HEK293 (cell line): ENCODE results near the gene KCNJ15.

Experiments
- CTCF ChIA-PET: fragments of 350-600 bp; formaldehyde crosslinking; extraction: SDS; loops from one replicate; lab custom pipeline; 2021; ENCODE audit warnings: antibody characterized with exemption; lab: Yijun Ruan, JAX
- POLR2A ChIA-PET: fragments of 300-600 bp; formaldehyde crosslinking; extraction: SDS; loops from one replicate; lab custom pipeline; 2020; ENCODE audit warnings: antibody characterized with exemption, inconsistent platforms; lab: Yijun Ruan, JAX
- H3K27ac ChIP-seq: fragments of 200-500 bp; sonication (Bioruptor generic); 2 replicates; pipeline ENCODE4 v1.5.1; 2014; ENCODE audit warnings: low read depth, low read length, control low read depth, inconsistent platforms; ENCODE audit errors: extremely low read depth
- H3K36me3 ChIP-seq, 2 experiments: fragments of 200-500 bp in 1 of 2; sonication (Bioruptor generic) in 1 of 2; 1 replicate in 1 of 2; 2 replicates in 1 of 2; pipeline ENCODE4 v1.5.1; 2014 to 2017; ENCODE audit warnings: inconsistent platforms in 2 of 2, low read length in 2 of 2; ENCODE audit not compliant: control insufficient read depth in 2 of 2, insufficient read depth in 1 of 2
- H3K4me1 ChIP-seq: fragments of 200-500 bp; sonication (Bioruptor generic); 2 replicates; pipeline ENCODE4 v1.5.1; 2014; ENCODE audit warnings: mild to moderate bottlenecking, low read length, inconsistent platforms; ENCODE audit not compliant: control insufficient read depth, insufficient read depth
- H3K4me3 ChIP-seq: 2 replicates; pipeline ENCODE4 v1.5.1; 2011; ENCODE audit warnings: low read depth, mild to moderate bottlenecking, control low read depth, low read length, moderate library complexity
- H3K9me3 ChIP-seq: fragments of 200-500 bp; sonication (Bioruptor generic); 2 replicates; pipeline ENCODE4 v1.5.1; 2014; ENCODE audit warnings: low read depth, low read length, inconsistent platforms; ENCODE audit not compliant: control insufficient read depth, insufficient read depth
- GLI4 ChIP-seq: fragments of 450-650 bp; formaldehyde crosslinking; IDR thresholded peaks from 2 replicates; pipeline ENCODE4 v1.5.1; 2016; ENCODE audit warnings: missing biosample characterization, missing genetic modification characterization
- MYNN ChIP-seq: fragments of 450-650 bp; formaldehyde crosslinking; IDR thresholded peaks from 2 replicates; pipeline ENCODE4 v1.5.1; 2016; ENCODE audit warnings: missing biosample characterization, missing genetic modification characterization, borderline replicate concordance
- PRDM10 ChIP-seq: fragments of 450-650 bp; formaldehyde crosslinking; IDR thresholded peaks from 2 replicates; pipeline ENCODE4 v1.5.1; 2016; ENCODE audit warnings: missing biosample characterization, missing genetic modification characterization
- REST ChIP-seq: fragments of 450-650 bp; formaldehyde crosslinking; IDR thresholded peaks from 2 replicates; pipeline ENCODE4 v1.5.1; 2016; ENCODE audit warnings: missing biosample characterization, missing genetic modification characterization
- SCRT1 ChIP-seq: fragments of 450-650 bp; formaldehyde crosslinking; IDR thresholded peaks from 2 replicates; pipeline ENCODE4 v1.5.1; 2016; ENCODE audit warnings: missing biosample characterization, missing genetic modification characterization, borderline replicate concordance
- ZNF155 ChIP-seq: fragments of 450-650 bp; formaldehyde crosslinking; IDR thresholded peaks from 2 replicates; pipeline ENCODE4 v1.5.1; 2016; ENCODE audit warnings: missing biosample characterization, missing genetic modification characterization
- ZNF174 ChIP-seq: fragments of 450-650 bp; formaldehyde crosslinking; IDR thresholded peaks from 2 replicates; pipeline ENCODE4 v1.5.0; 2017; ENCODE audit warnings: missing biosample characterization, mild to moderate bottlenecking, missing genetic modification characterization
- ZNF26 ChIP-seq: fragments of 450-650 bp; formaldehyde crosslinking; IDR thresholded peaks from 2 replicates; pipeline ENCODE4 v1.5.1; 2016; ENCODE audit warnings: missing biosample characterization, missing genetic modification characterization
- ZNF341 ChIP-seq: fragments of 450-650 bp; formaldehyde crosslinking; IDR thresholded peaks from 2 replicates; pipeline ENCODE4; 2016; ENCODE audit warnings: low read depth, missing biosample characterization, missing genetic modification characterization
- ZNF366 ChIP-seq: fragments of 450-650 bp; formaldehyde crosslinking; conservative IDR thresholded peaks from 2 replicates; pipeline ENCODE4 v1.5.1; 2016; ENCODE audit warnings: missing biosample characterization, missing genetic modification characterization
- ZNF514 ChIP-seq: fragments of 450-650 bp; formaldehyde crosslinking; IDR thresholded peaks from 2 replicates; pipeline ENCODE4 v1.5.1; 2016; ENCODE audit warnings: missing biosample characterization, missing genetic modification characterization
- ZNF544 ChIP-seq: fragments of 450-650 bp; formaldehyde crosslinking; IDR thresholded peaks from 2 replicates; pipeline ENCODE4 v1.5.0; 2017; ENCODE audit warnings: missing biosample characterization, missing genetic modification characterization
- ZNF571 ChIP-seq: fragments of 450-650 bp; formaldehyde crosslinking; IDR thresholded peaks from 2 replicates; pipeline ENCODE4 v1.5.0; 2017; ENCODE audit warnings: missing biosample characterization, missing genetic modification characterization
- ZNF585B ChIP-seq: fragments of 450-650 bp; formaldehyde crosslinking; IDR thresholded peaks from 2 replicates; pipeline ENCODE4 v1.5.1; 2016; ENCODE audit warnings: missing biosample characterization, missing genetic modification characterization
- ZNF600 ChIP-seq: fragments of 450-650 bp; formaldehyde crosslinking; IDR thresholded peaks from 2 replicates; pipeline ENCODE4 v1.5.1; 2016; ENCODE audit warnings: missing biosample characterization, missing genetic modification characterization
- ZNF624 ChIP-seq: fragments of 450-650 bp; formaldehyde crosslinking; IDR thresholded peaks from 2 replicates; pipeline ENCODE4 v1.5.1; 2017; ENCODE audit warnings: missing biosample characterization, missing genetic modification characterization
- ZNF670 ChIP-seq: fragments of 450-650 bp; formaldehyde crosslinking; IDR thresholded peaks from 2 replicates; pipeline ENCODE4 v1.5.1; 2016; ENCODE audit warnings: missing biosample characterization, missing genetic modification characterization, low read depth
- ZNF747 ChIP-seq: fragments of 450-650 bp; formaldehyde crosslinking; IDR thresholded peaks from 2 replicates; pipeline ENCODE4 v1.5.1; 2016; ENCODE audit warnings: missing biosample characterization, missing genetic modification characterization
- ZNF776 ChIP-seq: fragments of 450-650 bp; formaldehyde crosslinking; IDR thresholded peaks from 2 replicates; pipeline ENCODE4 v1.5.0; 2017; ENCODE audit warnings: missing biosample characterization, missing genetic modification characterization, borderline replicate concordance
- ZNF785 ChIP-seq: fragments of 450-650 bp; formaldehyde crosslinking; IDR thresholded peaks from 2 replicates; pipeline ENCODE4 v1.5.1; 2016; ENCODE audit warnings: missing biosample characterization, missing genetic modification characterization
- ZNF843 ChIP-seq: fragments of 450-650 bp; formaldehyde crosslinking; IDR thresholded peaks from 2 replicates; pipeline ENCODE4 v1.5.1; 2016; ENCODE audit warnings: missing biosample characterization, missing genetic modification characterization
- TF ChIP-seq, protein P1 (sequence below): fragments of 450-650 bp; formaldehyde crosslinking; IDR thresholded peaks from 2 replicates; pipeline ENCODE4 v1.5.1; 2017; ENCODE audit warnings: missing biosample characterization, missing genetic modification characterization

KCNJ15 gene

DNA sequence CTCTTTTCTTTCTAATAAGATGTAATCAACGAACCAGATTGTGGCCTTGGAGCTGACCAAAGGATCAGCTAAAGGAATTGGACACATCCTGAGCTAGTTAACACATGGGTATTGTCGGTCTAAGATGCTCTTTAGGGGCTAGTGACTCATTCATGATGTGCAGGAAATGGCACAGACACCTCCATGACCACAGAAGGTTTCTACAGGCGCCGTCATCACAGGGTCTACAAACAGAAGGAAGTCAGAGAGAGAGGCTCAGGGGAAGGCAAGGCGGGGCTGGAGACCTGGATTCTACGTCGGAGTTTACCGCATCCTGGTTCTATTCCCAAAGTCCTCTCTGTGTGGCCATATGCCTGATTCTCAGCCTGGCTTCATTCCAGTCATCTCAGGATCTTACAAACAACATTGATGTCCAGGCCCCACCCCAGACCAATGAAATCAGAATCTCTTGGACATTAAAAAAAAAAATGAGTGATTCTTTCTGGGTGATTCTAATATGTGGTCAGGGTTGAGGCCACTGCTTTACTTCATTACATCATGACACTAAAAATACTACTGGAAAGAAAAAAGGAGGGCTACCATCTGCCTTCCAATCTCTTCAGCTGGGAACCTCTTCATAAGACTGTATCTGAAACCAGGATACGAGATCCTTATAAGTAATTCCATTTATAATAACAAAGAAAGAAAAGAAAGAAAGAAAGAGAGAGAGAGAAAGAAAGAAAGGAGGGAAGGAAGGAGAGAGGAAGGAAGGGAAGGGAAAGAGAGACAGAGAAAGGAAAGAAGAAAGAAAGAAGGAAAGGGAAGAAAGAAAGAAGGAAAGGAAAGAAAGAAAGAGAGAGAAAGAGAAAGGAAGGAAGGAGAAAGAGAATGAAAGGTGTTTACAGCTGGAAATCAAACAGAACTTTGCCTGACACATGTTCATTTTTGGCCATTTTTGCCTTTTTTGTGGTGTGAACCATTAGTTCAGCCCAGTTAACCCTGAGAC lies 11.6 kb upstream of the KCNJ15 start:
- POLR2A ChIA-PET, result no interaction called here
- H3K9me3 ChIP-seq, result no peaks in the 10 kb centered on the region
- H3K36me3 ChIP-seq, result no peaks in the 10 kb centered on the region
- TF ChIP-seq ZNF776 (0 out of 2 replicates have a peak, but pooled peaks have one; percentile 22), ZNF155 (tag by site-specific recombination) (no peak), ZNF544 (tag by site-specific recombination) (peak; percentile 55; the same call in 1 of the 2 replicates), ZNF366 (tag by site-specific recombination) (peak; percentile 76), ZNF843 (tag by site-specific recombination) (no peak)
- CTCF ChIA-PET, result interaction anchor here (0.7 to 2.6 kb wide), 6 partner anchors 26 to 344 kb away, joined by 3 to 6 read pairs (median 4); no protein-coding TSS in a partner anchor
- no peak overlapping the region for H3K4me3 ChIP-seq
- no peak overlapping the region for H3K27ac ChIP-seq
- peaks cover 19% of the 10 kb centered on the region for H3K4me1 ChIP-seq

- Histone ChIP-seq H3K9me3 (no peaks in the 10 kb centered on the region), H3K36me3 (no peaks in the 10 kb centered on the region), H3K4me1 (peaks cover 16% of the 10 kb centered on the region), H3K4me3 (no peak overlapping the region), H3K27ac (no peak overlapping the region)
- no peak for TF ChIP-seq ZNF624 (tag by site-specific recombination)
- TF ChIP-seq REST (tag by site-specific recombination), result no peak
- TF ChIP-seq ZNF514 (tag by site-specific recombination), result no peak
- no peak for TF ChIP-seq ZNF571 (tag by site-specific recombination)
- TF ChIP-seq ZNF785 (tag by site-specific recombination), result no peak
- TF ChIP-seq ZNF26 (tag by site-specific recombination), result no peak
- no peak for TF ChIP-seq PRDM10 (tag by site-specific recombination)
- TF ChIP-seq, protein P1, sequence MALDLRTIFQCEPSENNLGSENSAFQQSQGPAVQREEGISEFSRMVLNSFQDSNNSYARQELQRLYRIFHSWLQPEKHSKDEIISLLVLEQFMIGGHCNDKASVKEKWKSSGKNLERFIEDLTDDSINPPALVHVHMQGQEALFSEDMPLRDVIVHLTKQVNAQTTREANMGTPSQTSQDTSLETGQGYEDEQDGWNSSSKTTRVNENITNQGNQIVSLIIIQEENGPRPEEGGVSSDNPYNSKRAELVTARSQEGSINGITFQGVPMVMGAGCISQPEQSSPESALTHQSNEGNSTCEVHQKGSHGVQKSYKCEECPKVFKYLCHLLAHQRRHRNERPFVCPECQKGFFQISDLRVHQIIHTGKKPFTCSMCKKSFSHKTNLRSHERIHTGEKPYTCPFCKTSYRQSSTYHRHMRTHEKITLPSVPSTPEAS (tag by site-specific recombination), result no peak
- TF ChIP-seq ZNF747 (tag by site-specific recombination), result no peak
- no peak for TF ChIP-seq ZNF341 (tag by site-specific recombination)
- TF ChIP-seq GLI4 (tag by site-specific recombination), result no peak
- TF ChIP-seq ZNF174, result no peak
- no peak for TF ChIP-seq SCRT1 (tag by site-specific recombination)
- no peak for TF ChIP-seq ZNF670
- no peak for TF ChIP-seq ZNF585B (tag by site-specific recombination)
- TF ChIP-seq ZNF600 (tag by site-specific recombination), result no peak
- TF ChIP-seq MYNN (tag by site-specific recombination), result no peak
- ChIA-PET POLR2A (no interaction called here), CTCF (interaction anchor here (1.0 kb wide), 1 partner anchor 28 kb away, joined by 3 read pairs; no protein-coding TSS in a partner anchor)
Measured at GRCh38 chr21:38246511-38246910, 10.3 kb upstream of the KCNJ15 start.
